Kidney glomerular epithelial cell (primary cell): ENCODE measurements around the gene TMEM101.
"Not testable (repeated sequence)": the region's sequence is repeated elsewhere in the genome, so short reads cannot be mapped to it uniquely, and the experiment has no call there.

Experiments
- DNase-seq: peaks from one replicate; lab custom pipeline; 2025; lab: John Stamatoyannopoulos, UW

Gene TMEM101

GRCh38 chr17:43975898-43976297, 38.9 kb downstream of the TMEM101 start:
- DNase-seq: no peak

- no peak for DNase-seq
Measured at GRCh38 chr17:43974382-43975266, 40.1 kb downstream of the TMEM101 start.

- not testable (repeated sequence) for DNase-seq
Measured at GRCh38 chr17:43972444-43973212, 42.1 kb downstream of the TMEM101 start.

- not testable (repeated sequence) for DNase-seq
Measured at GRCh38 chr17:43971436-43971835, 43.3 kb downstream of the TMEM101 start.

- DNase-seq: no peak
Measured at GRCh38 chr17:43970366-43970765, 44.4 kb downstream of the TMEM101 start.

- no peak for DNase-seq
Measured at GRCh38 chr17:43967251-43967875, 47.4 kb downstream of the TMEM101 start.

- DNase-seq: peak; percentile 17
Measured at GRCh38 chr17:43966276-43966675, 48.5 kb downstream of the TMEM101 start.

- no peak for DNase-seq
Measured at GRCh38 chr17:43962479-43962878, 52.3 kb downstream of the TMEM101 start.

- no peak for DNase-seq
Measured at GRCh38 chr17:43961954-43962353, 52.8 kb downstream of the TMEM101 start.

- DNase-seq: not testable (repeated sequence)
Measured at GRCh38 chr17:43961292-43961691, 53.5 kb downstream of the TMEM101 start.
